MM.1S (cell line): ENCODE measurements around the gene SNAPC1.

Experiments
- EZH2phosphoT487 ChIP-seq: fragments of 300-600 bp; sonication (generic); IDR thresholded peaks from 2 replicates; pipeline ENCODE4 v1.6.1; 2018; ENCODE audit warnings: antibody characterized with exemption, low read length
- TF ChIP-seq, protein P1 (sequence below): fragments of 300-600 bp; sonication (generic); IDR thresholded peaks from 2 replicates; pipeline ENCODE4 v1.5.1; 2016; ENCODE audit warnings: antibody characterized with exemption, low read length, mixed read lengths

DNA sequence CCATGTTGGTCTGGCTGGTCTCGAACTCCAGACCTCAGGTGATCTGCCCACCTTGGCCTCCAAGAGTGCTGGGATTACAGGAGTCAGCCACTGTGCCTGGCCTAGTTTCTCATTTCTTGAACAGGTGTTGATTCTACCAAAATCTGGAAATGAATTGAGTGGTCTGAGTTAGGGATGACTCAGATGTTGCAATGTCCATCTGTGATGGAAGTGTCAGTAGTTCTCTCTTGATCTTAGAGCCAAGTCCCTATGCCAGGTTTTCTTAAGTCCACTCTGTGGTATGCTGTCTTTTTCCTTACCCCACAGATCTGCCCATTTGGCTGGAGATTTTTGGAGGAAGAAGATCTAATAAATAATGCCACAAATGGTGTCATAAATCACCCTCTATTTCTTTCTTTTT lies 12.6 kb downstream of the SNAPC1 start:
- TF ChIP-seq, protein P1, sequence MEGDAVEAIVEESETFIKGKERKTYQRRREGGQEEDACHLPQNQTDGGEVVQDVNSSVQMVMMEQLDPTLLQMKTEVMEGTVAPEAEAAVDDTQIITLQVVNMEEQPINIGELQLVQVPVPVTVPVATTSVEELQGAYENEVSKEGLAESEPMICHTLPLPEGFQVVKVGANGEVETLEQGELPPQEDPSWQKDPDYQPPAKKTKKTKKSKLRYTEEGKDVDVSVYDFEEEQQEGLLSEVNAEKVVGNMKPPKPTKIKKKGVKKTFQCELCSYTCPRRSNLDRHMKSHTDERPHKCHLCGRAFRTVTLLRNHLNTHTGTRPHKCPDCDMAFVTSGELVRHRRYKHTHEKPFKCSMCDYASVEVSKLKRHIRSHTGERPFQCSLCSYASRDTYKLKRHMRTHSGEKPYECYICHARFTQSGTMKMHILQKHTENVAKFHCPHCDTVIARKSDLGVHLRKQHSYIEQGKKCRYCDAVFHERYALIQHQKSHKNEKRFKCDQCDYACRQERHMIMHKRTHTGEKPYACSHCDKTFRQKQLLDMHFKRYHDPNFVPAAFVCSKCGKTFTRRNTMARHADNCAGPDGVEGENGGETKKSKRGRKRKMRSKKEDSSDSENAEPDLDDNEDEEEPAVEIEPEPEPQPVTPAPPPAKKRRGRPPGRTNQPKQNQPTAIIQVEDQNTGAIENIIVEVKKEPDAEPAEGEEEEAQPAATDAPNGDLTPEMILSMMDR: no peak
- no peak for TF ChIP-seq EZH2phosphoT487
